NCI-H1417 (cell line): Measurements from ENCODE around the gene UHRF2.
"Not testable (repeated sequence)": the region's sequence is repeated elsewhere in the genome, so short reads cannot be mapped to it uniquely, and the experiment has no call there.

Experiments used
- DNase-seq, 3 experiments: peaks; one replicate each; lab custom pipeline; 2025; lab: John Stamatoyannopoulos, UW

The UHRF2 gene

GRCh38 chr9:6428940-6429889, 16.2 kb downstream of the UHRF2 start:
- DNase-seq = no peak

GRCh38 chr9:6431038-6431437, 18.0 kb downstream of the UHRF2 start:
- DNase-seq = no peak

GRCh38 chr9:6433410-6433809, 20.4 kb downstream of the UHRF2 start:
- DNase-seq = no peak

GRCh38 chr9:6439051-6439703, 26.2 kb downstream of the UHRF2 start:
- no peak for DNase-seq

- no peak for DNase-seq
Observed at GRCh38 chr9:6440405-6440804, 27.4 kb downstream of the UHRF2 start.

GRCh38 chr9:6441269-6441668, 28.3 kb downstream of the UHRF2 start:
- no peak for DNase-seq

- no peak for DNase-seq
Observed at GRCh38 chr9:6443661-6444060, 30.7 kb downstream of the UHRF2 start.

- no peak for DNase-seq
Observed at GRCh38 chr9:6444128-6444527, 31.1 kb downstream of the UHRF2 start.

- no peak for DNase-seq
Observed at GRCh38 chr9:6449086-6449485, 36.1 kb downstream of the UHRF2 start.

GRCh38 chr9:6449645-6450044, 36.6 kb downstream of the UHRF2 start:
- peak in 1 of 3 experiments; percentile 1 for DNase-seq

GRCh38 chr9:6450641-6451375, 37.8 kb downstream of the UHRF2 start:
- DNase-seq = no peak

- DNase-seq = not testable (repeated sequence)
Observed at GRCh38 chr9:6455292-6455691, 42.3 kb downstream of the UHRF2 start.

GRCh38 chr9:6458704-6459103, 45.7 kb downstream of the UHRF2 start:
- not testable (repeated sequence) for DNase-seq

- no peak for DNase-seq
Observed at GRCh38 chr9:6459718-6460117, 46.7 kb downstream of the UHRF2 start.

- no peak for DNase-seq
Observed at GRCh38 chr9:6460189-6460768, 47.3 kb downstream of the UHRF2 start.

GRCh38 chr9:6461619-6462018, 48.6 kb downstream of the UHRF2 start:
- DNase-seq = no peak

- no peak for DNase-seq
Observed at GRCh38 chr9:6467006-6467625, 54.1 kb downstream of the UHRF2 start.

GRCh38 chr9:6471231-6471850, 58.3 kb downstream of the UHRF2 start:
- no peak for DNase-seq

- DNase-seq = no peak
Observed at GRCh38 chr9:6473151-6473550, 60.2 kb downstream of the UHRF2 start.

- DNase-seq = no peak
Observed at GRCh38 chr9:6479959-6480358, 67.0 kb downstream of the UHRF2 start.

- DNase-seq = no peak
Observed at GRCh38 chr9:6484210-6484609, 71.2 kb downstream of the UHRF2 start.
